HTERT RPE-1 (cell line): ENCODE data around the gene RFX6.

Experiments used
- in situ Hi-C: fragments of 300-500 bp; cut with MboI; formaldehyde crosslinking; loops from 4 replicates; pipeline ENCODE4 v1.14.3; 2020; ENCODE audit warnings: low sequenced_read_pairs

RFX6 gene

GRCh38 chr6:116888732-116889360 lies 11.8 kb downstream of the RFX6 start:
- in situ Hi-C loops, result no loop called here

DNA sequence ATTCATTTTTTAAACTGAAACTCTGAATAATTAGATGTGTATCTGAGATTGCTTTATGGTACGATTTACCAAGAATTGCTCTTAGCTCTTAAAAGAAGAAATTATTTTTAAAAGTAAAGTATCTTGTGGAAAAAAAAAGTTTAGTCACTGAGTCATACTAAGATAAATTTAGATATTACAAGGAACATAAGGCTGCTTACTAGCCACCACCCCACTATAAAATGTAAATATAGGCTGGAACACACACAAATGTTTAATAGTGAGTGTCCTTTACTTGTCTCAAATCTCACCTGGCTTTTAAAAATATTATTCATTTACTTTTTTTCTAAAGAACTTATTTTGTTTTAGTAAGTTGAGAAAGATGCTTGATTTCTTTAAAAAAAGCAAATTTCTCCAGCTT lies 17.6 kb downstream of the RFX6 start:
- in situ Hi-C loops, result no loop called here

DNA sequence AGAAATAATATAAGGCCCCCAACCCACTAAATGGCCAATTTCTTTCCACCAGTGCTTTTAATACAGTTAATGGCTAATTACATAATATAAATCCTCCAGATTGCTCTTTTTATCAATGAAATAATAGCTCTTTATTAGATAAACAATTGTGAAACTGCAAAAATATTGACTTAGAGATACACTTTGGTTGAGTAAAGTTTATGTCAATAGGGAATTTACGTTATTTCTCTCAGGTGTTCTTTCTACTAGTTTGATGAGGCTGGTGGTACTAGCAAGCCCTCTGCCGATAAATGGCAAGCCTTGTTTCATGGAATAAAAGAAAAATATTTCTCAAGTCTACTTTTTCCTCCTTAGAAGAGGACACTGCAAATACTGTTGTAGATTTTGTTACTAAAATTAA lies 18.9 kb downstream of the RFX6 start:
- in situ Hi-C loops, result no loop called here

DNA sequence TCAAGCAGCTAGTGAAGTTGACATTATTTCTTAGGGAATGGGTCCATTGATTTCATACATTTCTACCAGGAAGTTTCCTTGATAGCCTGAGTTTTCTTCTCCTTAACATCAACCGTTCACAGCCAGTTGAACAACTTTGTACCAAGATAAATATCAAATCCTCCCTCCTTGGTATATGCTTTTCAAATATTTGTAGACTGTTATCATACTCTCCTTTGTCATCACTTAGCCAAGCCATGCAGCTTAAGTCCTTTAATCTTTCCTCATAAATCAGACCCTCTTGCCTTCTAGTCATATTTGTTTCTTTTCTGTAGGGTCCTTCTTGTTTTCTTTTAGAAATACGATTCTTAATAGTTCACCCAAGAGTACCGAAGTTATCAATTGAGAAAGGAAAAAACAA lies 25.6 kb downstream of the RFX6 start:
- in situ Hi-C loops, result no loop called here

- in situ Hi-C loops, result no loop called here
Measured at GRCh38 chr6:116922853-116923548, 46.0 kb downstream of the RFX6 start.

DNA sequence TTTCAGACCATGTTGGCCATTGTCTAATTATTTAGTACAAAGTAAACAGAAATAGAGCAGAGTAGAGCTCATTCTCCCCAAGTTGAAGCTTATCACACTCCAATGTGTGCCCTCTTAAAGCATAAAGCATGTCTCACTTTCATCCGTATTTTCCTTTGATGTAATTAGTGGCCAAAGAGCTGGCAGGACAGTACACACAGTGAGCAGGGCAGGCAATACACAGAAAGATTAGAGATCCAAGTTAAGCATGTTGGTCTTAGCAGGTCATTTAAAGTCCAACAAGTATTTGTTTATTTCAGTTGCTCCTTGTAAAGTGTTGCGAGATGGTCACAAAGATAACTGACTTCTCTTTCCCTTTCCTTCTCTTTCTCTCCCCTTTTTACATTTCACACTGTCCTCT lies 47.2 kb downstream of the RFX6 start:
- in situ Hi-C loops, result no loop called here

GRCh38 chr6:116925088-116925794 lies 48.2 kb downstream of the RFX6 start:
- in situ Hi-C loops, result no loop called here

GRCh38 chr6:116928677-116929076 lies 51.6 kb downstream of the RFX6 start:
- in situ Hi-C loops, result no loop called here

DNA sequence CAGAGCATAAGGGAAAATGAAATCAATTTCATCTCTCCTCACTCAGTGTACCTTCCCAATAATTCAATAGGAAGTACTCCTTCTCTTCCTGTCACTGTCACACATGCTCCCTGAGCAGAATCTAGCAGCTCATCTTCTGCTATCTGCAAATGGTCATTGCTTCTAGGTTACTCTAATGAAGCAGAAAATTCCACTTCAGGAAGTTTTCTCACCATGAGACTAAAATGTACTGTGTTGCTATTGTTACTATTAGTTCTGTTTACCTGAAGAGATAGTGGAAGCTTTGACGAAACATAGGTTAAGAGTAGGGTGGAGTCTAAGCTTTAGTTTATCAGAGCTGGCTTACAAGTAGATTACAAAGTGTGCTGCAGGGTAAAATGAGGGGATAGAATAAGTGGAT lies 52.8 kb downstream of the RFX6 start:
- in situ Hi-C loops, result no loop called here

DNA sequence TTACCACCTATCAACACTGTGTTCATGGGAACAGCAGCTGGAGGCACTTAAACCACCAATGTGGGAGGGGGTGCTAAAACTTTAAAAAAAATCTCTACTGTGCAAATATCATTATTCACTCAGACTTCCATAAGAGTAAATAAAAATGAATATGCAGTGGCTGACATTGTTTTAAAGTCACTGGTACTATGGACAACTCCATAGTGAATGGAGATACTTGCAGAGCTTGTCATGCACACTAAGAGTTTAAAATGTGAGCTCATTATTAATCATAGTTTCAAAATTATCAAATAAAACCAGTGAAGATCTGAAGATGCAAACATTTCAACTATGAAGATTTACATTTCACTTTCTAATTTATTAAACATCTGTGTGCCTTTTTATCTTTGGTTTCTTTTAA lies 54.4 kb downstream of the RFX6 start:
- in situ Hi-C loops, result no loop called here

DNA sequence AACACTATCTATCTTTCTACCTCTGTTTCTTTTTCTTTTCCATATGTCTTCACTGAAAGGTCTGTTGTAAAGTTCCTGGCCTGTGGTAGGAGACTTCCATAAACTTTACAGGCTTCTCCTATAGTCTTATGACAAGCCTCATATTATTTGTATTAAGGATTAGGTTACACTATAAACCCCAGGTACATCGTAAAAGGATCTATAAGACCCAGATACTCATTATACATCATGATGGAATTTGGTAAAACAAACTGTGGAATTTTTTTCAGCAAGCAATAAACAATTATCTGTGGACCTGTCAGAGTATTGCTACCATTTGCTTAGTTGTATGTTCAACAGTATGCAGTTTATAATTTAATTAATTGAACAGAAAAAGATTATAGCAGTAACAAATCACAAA lies 55.5 kb downstream of the RFX6 start:
- in situ Hi-C loops, result no loop called here

- in situ Hi-C loops, result no loop called here
Measured at GRCh38 chr6:116933485-116933884, 56.4 kb downstream of the RFX6 start.

- in situ Hi-C loops, result no loop called here
Measured at GRCh38 chr6:116938305-116938704, 61.3 kb downstream of the RFX6 start.

GRCh38 chr6:116941727-116942126 lies 64.7 kb downstream of the RFX6 start:
- in situ Hi-C loops, result no loop called here

GRCh38 chr6:116945809-116946208 lies 68.8 kb downstream of the RFX6 start:
- in situ Hi-C loops, result no loop called here

DNA sequence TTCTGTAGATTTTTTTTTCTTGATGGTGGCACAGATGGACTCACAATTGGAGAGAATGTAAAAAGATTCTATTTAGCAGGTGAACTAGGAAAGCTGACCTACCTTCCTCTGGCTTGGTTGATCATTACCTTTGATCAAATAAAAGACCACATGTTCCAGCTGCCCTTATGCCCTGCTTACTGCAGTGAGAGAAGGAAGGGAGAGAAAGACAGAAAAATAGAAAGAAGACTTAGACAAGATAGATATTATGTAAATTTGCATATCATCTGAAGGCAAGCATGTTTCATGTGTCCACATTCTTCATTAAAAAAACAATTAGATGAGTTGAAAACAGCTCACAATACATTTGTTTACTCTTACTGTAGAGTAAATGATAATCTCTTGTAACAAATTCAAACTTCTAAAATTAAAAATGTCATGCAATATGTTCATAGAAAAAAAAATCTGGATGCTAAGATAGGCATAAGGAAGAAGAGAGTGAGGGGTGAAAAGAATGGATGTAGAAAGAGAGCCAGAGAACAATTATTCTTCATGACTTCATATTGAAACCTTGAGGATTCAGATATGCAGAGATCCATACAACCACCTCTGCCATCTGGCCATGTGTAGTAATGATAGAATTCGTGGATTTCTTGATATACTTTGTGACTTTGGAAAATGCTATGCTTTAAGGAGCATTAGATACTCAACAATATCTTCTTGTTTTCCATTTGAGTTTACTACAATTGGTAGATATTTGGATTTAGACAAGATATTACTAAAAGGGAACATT lies 71.7 kb downstream of the RFX6 start:
- in situ Hi-C loops, result no loop called here

DNA sequence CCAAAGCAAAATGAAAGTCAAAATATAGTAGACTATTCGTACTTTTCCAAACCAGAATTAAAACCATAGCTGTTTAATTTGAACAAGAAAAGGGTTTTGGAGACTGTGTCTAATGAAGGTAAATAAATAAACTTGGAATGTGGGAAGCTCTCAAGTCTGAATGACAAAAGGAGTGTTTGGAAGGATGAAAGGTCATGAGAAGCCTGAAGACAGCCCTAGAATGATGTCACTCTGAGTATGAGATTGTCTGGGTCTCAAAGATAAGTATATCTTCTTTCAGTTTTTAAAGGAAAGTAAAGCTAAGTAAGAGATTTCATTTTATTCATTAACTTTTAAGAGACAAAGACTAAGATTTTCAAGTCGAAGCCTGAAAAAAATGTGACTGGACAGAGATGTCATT lies 72.9 kb downstream of the RFX6 start:
- in situ Hi-C loops, result no loop called here

DNA sequence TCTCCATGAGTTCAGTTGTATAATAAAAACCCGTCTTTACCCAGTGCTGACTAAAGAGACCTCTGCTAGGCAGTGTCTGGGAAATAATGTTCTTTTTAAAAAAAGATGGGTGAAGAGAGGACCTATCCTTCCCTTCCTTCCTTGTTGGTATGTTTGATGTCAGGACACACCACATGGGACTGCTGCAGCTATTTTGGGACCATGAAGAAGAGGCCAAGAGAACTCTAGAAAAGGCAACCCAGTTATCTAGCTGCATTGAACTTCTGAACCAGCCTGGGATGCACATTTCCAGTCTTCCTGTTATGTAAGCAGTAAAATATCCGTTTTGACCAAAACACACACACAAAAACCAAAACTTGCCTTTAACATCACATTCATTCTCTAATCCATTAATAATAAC lies 77.3 kb downstream of the RFX6 start:
- in situ Hi-C loops, result no loop called here

DNA sequence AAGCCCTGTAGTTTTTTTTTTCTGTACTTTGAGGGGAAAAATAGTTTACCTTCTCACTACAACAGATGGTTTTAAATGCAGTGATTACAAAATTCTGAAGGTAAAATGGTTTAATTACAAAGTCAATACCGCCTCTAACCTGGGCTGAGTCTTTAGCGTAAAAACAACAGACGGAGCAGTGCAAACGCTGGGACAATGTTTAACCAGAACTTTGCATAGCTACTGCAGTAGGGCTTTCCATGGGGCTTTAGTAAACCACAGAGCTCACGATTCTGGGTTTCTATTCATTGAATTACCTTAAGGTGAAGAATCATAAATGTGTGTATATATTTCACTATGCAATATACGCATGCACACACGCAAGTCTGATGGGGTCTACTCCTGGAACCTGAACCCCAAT lies 77.9 kb downstream of the RFX6 start:
- in situ Hi-C loops, result no loop called here

DNA sequence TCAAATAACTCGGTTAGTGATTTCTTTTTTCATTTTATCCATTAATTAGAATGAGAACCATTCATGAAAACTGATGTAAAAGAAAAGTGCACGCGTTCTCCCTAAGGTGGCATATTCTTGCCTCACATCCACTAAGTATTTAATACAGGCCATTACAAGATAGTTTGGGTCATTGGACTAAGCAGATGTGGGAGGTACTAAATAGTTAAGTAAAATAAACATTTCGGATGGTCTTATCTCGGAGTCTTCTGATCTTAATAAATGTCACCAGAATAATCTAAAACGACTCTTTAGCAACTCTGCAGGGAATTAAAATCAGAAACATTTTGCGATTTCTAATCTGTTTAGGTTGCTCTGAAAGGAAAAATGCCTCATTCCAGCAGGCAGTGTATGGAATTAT lies 78.7 kb downstream of the RFX6 start:
- in situ Hi-C loops, result no loop called here

DNA sequence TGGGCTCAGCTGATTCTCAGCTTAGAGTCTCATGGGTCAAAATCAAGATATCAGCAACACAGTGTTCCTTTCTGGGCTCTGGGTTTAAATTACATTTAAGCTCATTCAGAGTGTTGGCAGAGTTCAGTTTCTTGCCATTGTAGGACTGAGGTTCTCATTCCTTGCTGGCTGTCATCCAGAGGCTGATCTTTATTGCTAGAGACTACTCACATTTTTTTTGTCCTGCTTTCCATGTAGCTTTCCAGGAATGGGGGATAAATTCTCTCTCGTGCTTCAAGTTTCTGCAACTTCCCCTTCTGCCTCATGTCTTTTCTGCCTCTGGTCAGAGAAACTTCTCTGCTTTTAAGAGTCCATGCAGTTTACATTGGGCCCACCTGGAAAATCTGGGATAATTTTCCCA lies 86.9 kb downstream of the RFX6 start:
- in situ Hi-C loops, result no loop called here
